Measurements from ENCODE around the gene NOG. TPM values are rescaled to one million over a fixed set of nuclear protein-coding genes. Genes with fewer than 3 reads are reported as not detected.

The NOG gene
- total RNA-seq, 1 donor from 2014 or later: 75.6 TPM

DNA sequence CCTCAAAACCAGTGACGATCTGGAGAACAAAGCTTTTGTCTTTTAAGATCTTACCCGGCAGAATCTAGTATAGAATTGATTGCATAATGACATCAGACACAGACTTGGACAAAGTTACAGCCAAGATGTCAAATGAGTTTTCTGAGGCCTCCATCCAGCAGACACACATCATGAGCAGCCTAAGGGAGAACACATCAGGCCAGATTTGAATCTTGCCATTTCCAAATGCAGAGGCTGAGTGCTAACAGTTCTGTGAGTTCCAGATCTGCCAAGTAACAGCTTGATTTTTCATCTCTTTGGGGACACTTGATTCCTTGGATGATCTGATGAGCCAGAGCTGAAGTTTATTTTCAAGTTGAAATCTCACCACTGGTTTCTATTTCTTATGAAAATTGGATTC is 21.0 kb downstream of the NOG start:
- DNase-seq (ENCODE audit: low read depth): no peak
- H3K4me3 ChIP-seq (ENCODE audit: low read depth, low read length): no peak overlapping the region
- TF ChIP-seq, protein P1, sequence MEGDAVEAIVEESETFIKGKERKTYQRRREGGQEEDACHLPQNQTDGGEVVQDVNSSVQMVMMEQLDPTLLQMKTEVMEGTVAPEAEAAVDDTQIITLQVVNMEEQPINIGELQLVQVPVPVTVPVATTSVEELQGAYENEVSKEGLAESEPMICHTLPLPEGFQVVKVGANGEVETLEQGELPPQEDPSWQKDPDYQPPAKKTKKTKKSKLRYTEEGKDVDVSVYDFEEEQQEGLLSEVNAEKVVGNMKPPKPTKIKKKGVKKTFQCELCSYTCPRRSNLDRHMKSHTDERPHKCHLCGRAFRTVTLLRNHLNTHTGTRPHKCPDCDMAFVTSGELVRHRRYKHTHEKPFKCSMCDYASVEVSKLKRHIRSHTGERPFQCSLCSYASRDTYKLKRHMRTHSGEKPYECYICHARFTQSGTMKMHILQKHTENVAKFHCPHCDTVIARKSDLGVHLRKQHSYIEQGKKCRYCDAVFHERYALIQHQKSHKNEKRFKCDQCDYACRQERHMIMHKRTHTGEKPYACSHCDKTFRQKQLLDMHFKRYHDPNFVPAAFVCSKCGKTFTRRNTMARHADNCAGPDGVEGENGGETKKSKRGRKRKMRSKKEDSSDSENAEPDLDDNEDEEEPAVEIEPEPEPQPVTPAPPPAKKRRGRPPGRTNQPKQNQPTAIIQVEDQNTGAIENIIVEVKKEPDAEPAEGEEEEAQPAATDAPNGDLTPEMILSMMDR (conservative IDR thresholded peaks at IDR 0.05; ENCODE audit: low read depth, low read length): no peak

DNA sequence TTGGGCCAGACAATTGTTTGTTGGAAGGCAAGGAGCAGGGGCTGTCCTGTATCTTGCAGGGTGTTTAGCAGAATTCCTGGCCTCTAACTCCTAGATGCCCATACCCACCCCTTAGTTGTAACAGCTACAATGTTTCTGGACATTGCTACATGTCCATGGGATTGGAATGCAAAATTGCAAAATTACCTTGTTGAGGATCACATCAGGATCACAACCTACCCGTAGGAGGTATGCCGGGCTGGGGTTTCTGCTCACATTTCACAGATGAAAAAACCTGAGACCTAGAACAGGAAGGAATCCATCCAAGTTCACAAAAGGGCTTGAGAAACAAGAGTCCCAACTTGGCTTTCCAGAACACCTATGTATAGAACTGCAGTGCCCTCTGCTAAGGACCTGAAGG is 22.7 kb downstream of the NOG start:
- H3K4me3 ChIP-seq (ENCODE audit: low read depth, low read length): no peak overlapping the region
- no peak for DNase-seq (ENCODE audit: low read depth)
- TF ChIP-seq, protein P1 (conservative IDR thresholded peaks at IDR 0.05; ENCODE audit: low read depth, low read length): no peak

DNA sequence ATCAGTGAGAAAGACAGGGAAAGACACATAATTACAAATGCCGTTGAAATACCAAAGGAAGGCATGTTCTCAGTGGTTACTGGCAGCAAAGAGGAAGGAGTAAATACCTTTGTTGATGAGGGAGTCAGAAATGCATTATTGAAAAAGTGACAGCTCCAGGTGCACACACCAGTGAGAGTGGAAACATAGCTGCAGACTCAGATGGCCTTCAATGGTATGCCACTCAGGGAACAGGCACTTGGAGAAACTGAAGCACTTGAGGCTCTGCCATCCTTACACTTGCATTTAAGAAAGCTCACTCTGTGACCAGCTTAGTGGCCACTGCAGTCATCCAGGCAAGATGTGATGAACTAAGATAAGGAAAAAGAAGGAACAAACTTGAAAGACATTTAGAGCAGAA is 29.9 kb downstream of the NOG start:
- DNase-seq (ENCODE audit: low read depth): no peak
- no peak overlapping the region for H3K4me3 ChIP-seq (ENCODE audit: low read depth, low read length)
- TF ChIP-seq, protein P1 (conservative IDR thresholded peaks at IDR 0.05; ENCODE audit: low read depth, low read length): no peak

DNA sequence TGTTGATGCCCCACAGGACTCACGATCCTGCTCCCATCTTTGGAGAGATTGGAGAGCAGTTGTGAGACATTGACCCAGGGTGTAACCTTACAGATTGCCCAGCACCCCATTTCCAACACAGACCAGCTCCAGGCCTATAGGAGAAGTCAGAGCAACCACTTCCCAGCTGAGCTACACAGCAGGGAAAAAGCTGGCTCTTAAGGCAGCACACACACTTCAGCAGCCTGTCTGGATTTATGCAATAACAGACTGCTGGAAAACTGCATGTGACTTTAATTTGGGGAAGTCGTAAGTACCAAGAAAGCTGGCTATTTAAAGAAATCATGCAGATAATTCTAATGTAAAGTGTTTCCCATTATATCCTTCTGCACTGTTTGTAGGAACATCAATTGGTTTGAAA is 30.8 kb downstream of the NOG start:
- no peak for DNase-seq (ENCODE audit: low read depth)
- H3K4me3 ChIP-seq (ENCODE audit: low read depth, low read length): no peak overlapping the region
- TF ChIP-seq, protein P1 (conservative IDR thresholded peaks at IDR 0.05; ENCODE audit: low read depth, low read length): no peak

DNA sequence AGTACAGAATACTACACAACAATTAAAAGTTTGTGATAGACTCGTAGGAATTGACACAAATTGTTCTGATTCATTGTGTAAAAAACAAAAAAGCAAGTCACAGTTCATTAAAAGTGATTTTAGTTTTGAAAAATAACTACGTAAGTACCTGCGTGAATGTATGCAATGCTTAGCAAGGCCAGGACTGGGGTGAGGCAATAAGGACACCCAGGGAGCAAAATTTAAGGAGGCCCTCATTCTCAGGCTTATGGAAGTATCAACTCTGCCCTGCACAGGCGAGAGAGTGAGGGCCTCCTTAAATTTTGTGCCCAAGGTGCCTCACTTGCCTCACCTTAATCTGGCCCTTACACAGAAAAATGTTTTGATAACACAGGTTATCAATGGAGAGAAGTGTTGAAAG is 31.4 kb downstream of the NOG start:
- DNase-seq (ENCODE audit: low read depth): no peak
- TF ChIP-seq, protein P1 (conservative IDR thresholded peaks at IDR 0.05; ENCODE audit: low read depth, low read length): no peak
- no peak overlapping the region for H3K4me3 ChIP-seq (ENCODE audit: low read depth, low read length)

DNA sequence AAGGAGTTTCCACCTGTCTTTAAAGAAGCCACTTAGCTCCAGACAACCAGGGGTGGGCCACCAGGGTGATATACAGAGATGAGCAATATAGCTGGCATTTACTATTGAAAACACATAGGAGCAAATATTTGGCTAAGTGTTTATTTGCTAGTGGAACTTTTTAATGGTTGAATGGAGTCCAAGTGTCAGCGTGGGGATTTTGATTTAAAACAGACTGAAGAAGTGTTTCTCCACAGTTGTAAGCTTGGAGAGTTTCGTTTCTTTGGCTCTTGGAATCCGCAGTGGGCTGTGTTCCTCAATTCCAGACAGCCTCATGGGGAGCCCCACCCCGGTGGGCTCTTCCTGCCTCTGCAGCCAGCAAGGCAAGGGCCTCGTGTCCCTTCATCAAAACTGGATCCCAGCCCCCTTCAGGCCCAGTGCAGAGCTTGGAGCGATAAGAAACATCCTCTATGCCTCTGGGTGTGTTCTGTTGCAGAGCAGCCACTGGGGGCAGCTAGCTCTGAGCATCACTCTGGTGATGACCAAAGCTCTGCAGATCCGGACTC is 36.1 kb downstream of the NOG start:
- no peak for DNase-seq (ENCODE audit: low read depth)

DNA sequence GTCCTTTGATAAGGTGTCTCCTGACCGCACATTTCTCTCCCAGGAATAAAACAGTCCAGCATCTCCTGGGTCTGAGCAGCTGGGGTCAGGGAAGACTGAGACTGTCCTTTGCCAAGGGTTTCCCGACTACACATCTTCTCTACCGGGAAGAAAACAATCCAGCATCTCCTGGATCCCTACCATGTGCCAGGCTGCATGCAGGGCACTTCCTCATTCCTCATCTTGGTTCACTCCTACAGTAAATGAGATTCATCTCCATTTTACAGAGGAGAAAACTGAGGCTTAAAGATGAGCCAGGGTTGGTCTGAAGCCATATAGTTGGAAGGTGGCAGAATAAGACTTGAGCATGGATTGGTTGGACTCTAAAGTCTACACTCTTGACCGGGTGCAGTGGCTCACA is 36.7 kb downstream of the NOG start:
- TF ChIP-seq, protein P1 (conservative IDR thresholded peaks at IDR 0.05; ENCODE audit: low read depth, low read length): no peak
- no peak for DNase-seq (ENCODE audit: low read depth)
- no peak overlapping the region for H3K4me3 ChIP-seq (ENCODE audit: low read depth, low read length)

More for the DNA sequence above, 36.1 kb downstream of the NOG start:
- TF ChIP-seq, protein P1 (conservative IDR thresholded peaks at IDR 0.05; ENCODE audit: low read depth, low read length): peak; percentile 35
- no peak overlapping the region for H3K4me3 ChIP-seq (ENCODE audit: low read depth, low read length)

Data from epithelial cell of proximal tubule (primary cell).